Glutamatergic neuron (in vitro differentiated cells): ENCODE data around the gene PCP4L1. TPM values are rescaled to one million over a fixed set of nuclear protein-coding genes. Genes with fewer than 3 reads are reported as not detected.

Source experiments
- DNase-seq: peaks from one replicate; pipeline ENCODE4 v3.0.0; 2022
- H3K27ac Mint-ChIP-seq: one replicate; pipeline ENCODE4 v1.8.0; 2020; ENCODE audit warnings: mild to moderate bottlenecking, mixed read lengths, inconsistent platforms; ENCODE audit not compliant: unreplicated experiment
- H3K27me3 Mint-ChIP-seq: one replicate; pipeline ENCODE4 v1.8.0; 2020; ENCODE audit warnings: mild to moderate bottlenecking, moderate library complexity, mixed read lengths, inconsistent platforms; ENCODE audit not compliant: unreplicated experiment
- H3K36me3 Mint-ChIP-seq: one replicate; pipeline ENCODE4 v1.8.0; 2020; ENCODE audit warnings: mild to moderate bottlenecking, mixed read lengths, inconsistent platforms; ENCODE audit not compliant: unreplicated experiment
- H3K4me1 Mint-ChIP-seq: one replicate; pipeline ENCODE4 v1.8.0; 2020; ENCODE audit warnings: mild to moderate bottlenecking, low read depth, mixed read lengths, inconsistent platforms; ENCODE audit not compliant: unreplicated experiment
- H3K4me3 Mint-ChIP-seq: one replicate; pipeline ENCODE4 v1.8.0; 2020; ENCODE audit warnings: mild to moderate bottlenecking, mixed read lengths, inconsistent platforms; ENCODE audit not compliant: unreplicated experiment
- H3K9me3 Mint-ChIP-seq: one replicate; pipeline ENCODE4 v1.8.0; 2020; ENCODE audit warnings: mild to moderate bottlenecking, moderate library complexity, mixed read lengths, inconsistent platforms; ENCODE audit not compliant: unreplicated experiment
- total RNA-seq: library from RNA; stranded (reverse); fragmentation: NEBNext Ultra II Directional; extraction: Animal tissue kit (Norgen Biotek cat#: 25700); gene quantifications from one replicate; pipeline ENCODE4 v1.2.1, GENCODE V29; 2021; ENCODE audit not compliant: unreplicated experiment
- TF ChIP-seq, protein P1 (sequence below): fragments of 200-600 bp; sonication (generic); IDR thresholded peaks from one replicate; pipeline ENCODE4 v1.5.0; 2021; ENCODE audit not compliant: partially characterized antibody, unreplicated experiment

The PCP4L1 gene
- total RNA-seq, 1 donor from 2014 or later, result 1.1 TPM

DNA sequence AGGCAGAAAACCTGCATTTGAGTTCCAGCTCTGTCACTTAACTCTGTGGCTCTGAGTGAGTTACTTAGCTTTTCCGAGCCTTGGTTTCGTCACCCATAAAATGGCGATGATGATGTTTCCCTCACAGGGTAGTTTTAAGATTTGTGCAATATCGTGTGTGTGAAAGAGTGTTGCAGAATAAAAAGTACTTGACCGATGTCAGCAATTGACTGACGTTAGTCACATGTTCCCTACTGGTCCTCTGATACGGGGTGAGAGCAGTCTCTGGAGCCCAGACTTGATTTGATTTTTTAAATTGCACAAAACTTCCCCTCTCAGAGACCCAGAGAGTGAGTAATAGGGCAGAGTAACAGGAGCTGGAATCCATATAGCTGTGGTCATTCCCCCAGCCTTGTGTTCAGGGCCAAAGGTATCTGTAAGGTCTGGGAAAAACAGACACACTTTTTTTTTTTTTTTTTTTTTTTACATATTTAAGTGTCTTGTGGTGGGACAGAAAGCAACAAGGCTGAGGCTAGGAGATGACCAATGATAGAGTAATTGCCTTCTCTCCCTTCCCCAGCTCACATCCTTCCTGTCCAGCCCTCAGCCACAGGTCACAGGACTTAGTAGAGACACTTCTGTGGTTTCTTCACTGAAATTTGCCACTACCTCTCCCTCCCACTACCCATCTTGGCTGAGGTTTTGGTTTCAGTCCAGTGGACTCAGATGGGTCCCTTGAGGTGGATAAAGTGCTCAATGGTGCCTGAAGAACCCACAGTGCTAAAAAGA, 41.4 kb upstream of the PCP4L1 start:
- Mint-ChIP-seq H3K9me3 (peaks cover 7% of the 10 kb centered on the region), H3K4me3 (no peak overlapping the region), H3K27me3 (peaks cover 2% of the 10 kb centered on the region), H3K36me3 (peaks cover 4% of the 10 kb centered on the region), H3K4me1 (no peaks in the 10 kb centered on the region), H3K27ac (no peak overlapping the region)
- no peak for DNase-seq
- TF ChIP-seq, protein P1, sequence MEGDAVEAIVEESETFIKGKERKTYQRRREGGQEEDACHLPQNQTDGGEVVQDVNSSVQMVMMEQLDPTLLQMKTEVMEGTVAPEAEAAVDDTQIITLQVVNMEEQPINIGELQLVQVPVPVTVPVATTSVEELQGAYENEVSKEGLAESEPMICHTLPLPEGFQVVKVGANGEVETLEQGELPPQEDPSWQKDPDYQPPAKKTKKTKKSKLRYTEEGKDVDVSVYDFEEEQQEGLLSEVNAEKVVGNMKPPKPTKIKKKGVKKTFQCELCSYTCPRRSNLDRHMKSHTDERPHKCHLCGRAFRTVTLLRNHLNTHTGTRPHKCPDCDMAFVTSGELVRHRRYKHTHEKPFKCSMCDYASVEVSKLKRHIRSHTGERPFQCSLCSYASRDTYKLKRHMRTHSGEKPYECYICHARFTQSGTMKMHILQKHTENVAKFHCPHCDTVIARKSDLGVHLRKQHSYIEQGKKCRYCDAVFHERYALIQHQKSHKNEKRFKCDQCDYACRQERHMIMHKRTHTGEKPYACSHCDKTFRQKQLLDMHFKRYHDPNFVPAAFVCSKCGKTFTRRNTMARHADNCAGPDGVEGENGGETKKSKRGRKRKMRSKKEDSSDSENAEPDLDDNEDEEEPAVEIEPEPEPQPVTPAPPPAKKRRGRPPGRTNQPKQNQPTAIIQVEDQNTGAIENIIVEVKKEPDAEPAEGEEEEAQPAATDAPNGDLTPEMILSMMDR, result no peak

DNA sequence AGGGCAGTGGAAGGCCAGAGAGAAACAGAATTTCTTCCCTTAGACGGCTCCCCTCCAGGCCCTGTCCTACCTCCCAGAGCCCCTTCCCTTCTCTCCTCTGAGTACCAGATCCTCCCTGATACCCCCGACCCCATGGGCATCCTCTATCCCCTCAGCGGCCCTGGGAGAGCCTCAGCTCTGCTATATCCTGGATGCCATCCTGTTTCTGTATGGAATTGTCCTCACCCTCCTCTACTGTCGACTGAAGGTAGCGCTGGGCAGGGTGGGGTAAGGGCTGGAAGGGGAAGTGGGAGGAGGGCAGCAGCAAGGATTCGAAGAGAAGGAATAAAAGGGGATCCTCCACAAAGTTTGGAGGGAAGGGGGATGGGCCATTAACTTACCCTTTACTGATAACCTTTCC, 40.7 kb upstream of the PCP4L1 start:
- peaks cover 5% of the 10 kb centered on the region for H3K9me3 Mint-ChIP-seq
- no peak for DNase-seq
- peaks cover 2% of the 10 kb centered on the region for H3K27me3 Mint-ChIP-seq
- H3K4me1 Mint-ChIP-seq, result no peaks in the 10 kb centered on the region
- peaks cover 4% of the 10 kb centered on the region for H3K36me3 Mint-ChIP-seq
- no peak overlapping the region for H3K4me3 Mint-ChIP-seq
- TF ChIP-seq, protein P1, result no peak
- no peak overlapping the region for H3K27ac Mint-ChIP-seq

DNA sequence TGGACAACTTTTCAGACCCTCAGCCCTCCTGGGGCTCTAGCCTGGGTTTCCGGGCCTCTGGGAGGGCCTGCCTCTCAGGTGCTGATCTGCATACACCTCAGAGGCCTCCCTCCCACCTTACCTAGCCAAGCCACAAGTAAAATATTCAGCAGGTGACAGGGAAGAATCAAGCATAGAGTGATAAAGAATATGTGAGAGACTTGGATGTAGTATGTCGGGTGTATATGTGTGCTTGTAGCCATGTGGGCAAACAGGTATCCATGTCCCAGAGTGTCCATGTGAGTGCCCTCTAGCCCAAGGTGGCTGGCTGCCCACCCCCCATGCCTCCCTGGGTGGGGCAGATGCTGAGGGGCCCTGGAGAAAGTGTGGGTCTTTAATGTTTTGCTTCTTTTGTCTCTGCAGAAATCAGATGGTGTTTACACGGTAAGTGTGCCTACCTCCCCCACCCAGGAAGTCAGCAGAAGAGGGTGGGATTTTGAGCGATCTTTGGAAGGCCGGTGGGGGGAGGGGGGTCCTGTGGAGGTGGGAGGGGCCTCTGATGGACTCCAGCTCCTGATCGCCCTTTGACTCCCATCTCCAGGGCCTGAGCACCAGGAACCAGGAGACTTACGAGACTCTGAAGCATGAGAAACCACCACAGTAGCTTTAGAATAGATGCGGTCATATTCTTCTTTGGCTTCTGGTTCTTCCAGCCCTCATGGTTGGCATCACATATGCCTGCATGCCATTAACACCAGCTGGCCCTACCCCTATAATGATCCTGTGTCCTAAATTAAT, 40.1 kb upstream of the PCP4L1 start:
- Mint-ChIP-seq H3K9me3 (peaks cover 5% of the 10 kb centered on the region), H3K4me1 (no peaks in the 10 kb centered on the region), H3K36me3 (no peaks in the 10 kb centered on the region), H3K4me3 (no peak overlapping the region), H3K27me3 (peaks cover 2% of the 10 kb centered on the region), H3K27ac (no peak overlapping the region)
- TF ChIP-seq, protein P1, result no peak
- no peak for DNase-seq

DNA sequence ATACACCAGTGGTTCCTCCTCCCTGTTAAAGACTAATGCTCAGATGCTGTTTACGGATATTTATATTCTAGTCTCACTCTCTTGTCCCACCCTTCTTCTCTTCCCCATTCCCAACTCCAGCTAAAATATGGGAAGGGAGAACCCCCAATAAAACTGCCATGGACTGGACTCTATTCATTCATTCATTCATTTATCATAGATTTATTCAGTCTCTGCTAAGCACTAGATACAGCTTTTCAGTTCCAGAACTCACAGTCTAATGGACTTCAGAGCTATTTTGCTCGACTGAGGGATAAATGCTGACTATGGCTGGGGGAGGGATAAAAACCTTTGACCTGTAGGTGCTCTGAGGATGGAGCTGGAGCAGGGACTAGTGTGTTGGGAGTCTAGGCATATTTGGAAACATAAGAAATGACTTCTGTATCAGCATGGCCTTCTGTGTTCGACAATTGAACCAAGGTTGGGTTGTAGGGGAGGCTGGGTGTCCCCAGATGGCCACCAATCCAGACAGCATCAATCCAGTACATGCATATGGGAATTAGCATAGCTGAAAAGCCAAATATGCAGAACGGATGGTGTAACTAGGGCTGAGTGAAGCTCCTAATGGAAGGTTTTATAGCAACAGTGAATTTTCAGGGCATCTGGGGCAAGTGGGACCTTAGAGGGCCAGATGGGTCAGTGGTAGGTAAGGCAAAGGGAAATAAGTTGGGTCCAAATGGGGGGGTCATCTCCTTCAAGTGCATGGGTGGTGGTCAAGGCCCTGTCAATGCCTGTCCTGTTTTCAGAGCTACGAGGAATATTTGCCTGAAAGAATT, 39.3 kb upstream of the PCP4L1 start:
- Mint-ChIP-seq H3K4me1 (no peaks in the 10 kb centered on the region), H3K4me3 (no peak overlapping the region), H3K27me3 (peaks cover 1% of the 10 kb centered on the region), H3K27ac (no peak overlapping the region), H3K36me3 (no peaks in the 10 kb centered on the region), H3K9me3 (peaks cover 4% of the 10 kb centered on the region)
- TF ChIP-seq, protein P1, result no peak
- no peak for DNase-seq
